Right hindlimb (tissue), 1 donor: ENCODE data around the gene PROM1.

Experiments
- DNase-seq: peaks from one replicate; pipeline ENCODE4 v3.0.0-alpha.2; 2018

PROM1 gene

DNA sequence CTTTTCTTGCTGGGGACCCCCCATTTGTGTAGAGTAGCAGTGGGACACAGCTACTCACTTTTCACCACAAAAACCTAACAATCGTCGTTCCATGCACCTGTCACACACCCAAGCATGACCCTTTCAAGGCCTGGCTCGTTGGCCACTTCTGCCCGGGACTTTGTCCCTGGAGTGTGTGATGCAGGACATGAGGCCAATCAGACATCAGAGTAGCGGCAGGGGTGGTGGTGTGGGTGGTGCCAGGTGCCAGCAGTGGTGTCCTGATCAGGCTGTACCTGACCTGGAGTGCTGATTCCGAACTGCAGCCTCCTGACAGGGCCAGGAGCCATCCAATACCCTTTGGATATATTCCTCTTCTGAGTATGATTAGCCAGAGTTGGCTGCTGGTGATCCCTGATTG lies 23.1 kb upstream of the PROM1 start:
- no peak for DNase-seq

DNA sequence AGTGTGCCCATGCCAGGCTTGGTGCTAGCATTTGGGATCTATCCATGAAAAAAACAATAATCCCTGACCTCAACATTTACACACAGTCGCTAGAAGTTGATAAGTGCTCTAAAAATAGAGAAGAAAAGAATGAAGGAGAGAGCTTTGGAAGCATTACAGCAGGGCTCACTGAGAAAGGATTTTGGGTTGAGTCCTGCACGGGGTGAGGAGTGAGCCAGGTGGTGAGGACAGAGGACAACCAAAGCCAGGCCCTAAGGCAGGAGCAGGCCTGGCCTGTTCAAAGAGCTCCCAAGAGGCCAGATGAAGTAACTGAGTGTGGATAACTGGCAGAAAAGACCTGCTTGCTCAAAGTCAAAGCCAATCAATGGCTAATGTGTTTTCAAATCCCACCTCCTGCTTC lies 20.7 kb upstream of the PROM1 start:
- no peak for DNase-seq

DNA sequence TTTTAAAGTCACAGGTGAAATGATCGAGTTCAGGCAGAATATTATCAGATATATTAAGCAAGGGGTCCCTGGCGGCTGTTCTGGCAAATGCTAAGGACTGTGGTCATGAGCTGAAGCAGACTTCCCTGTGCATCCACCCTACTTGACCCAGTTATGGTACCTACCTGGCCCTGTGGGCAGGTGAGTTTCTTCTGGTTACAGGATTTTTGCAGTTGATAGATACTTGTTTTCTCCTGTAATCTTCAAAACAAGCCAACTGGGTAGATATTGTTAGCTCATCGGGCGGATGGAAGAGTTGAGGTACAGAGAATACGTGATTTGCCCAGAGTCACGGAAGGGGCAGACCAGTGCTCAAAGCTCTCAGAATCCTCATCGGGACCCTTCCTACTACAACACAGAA lies 18.5 kb upstream of the PROM1 start:
- no peak for DNase-seq

DNA sequence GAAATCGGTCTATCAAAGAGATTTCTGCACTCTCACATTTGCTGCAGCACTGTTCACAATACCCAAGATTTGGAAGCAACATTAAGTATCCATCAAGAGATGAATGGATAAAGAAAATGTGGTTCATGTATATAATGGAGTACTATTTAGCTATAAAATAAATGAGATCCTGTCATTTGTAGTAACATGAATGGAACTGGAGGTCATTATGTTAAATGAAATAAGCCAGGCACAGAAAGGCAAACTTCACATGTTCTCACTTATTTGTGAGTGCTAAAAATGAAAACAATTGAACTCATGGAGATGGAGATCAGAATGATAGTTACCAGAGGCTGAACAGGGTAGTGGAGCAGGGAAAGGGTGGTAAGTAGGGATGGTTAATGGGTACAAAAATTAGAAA lies 17.0 kb upstream of the PROM1 start:
- no peak for DNase-seq

DNA sequence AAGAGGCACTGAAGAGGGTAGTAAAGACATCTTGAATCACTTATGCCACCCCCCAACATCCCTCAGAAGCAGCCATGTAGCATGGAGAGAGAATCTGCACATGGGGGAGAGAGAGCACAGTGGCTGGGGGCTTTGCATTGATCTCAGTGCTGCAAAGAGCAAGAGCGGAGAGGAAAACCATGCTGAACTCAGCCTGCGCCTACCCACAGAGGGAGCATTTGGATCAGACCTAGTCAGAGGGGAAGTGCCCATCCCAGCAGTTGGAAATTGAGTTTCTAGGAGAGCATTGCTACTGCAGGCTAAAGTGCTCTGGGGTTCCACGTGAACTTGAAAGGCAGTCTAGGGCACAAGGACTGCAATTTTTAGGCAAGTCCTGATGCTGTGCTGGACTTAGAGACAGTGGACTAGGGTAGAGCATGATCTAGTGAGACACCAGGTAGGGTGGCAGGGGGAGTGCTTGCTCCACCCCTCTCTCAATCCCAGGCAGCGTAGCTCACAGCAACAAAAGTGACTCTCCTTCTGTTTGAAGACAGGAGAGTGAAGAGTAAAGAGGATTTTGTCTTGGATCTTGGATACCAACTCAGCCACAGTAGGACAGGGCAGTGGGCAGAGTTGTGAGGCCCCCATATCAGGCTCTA lies 9.0 kb upstream of the PROM1 start:
- DNase-seq = no peak

DNA sequence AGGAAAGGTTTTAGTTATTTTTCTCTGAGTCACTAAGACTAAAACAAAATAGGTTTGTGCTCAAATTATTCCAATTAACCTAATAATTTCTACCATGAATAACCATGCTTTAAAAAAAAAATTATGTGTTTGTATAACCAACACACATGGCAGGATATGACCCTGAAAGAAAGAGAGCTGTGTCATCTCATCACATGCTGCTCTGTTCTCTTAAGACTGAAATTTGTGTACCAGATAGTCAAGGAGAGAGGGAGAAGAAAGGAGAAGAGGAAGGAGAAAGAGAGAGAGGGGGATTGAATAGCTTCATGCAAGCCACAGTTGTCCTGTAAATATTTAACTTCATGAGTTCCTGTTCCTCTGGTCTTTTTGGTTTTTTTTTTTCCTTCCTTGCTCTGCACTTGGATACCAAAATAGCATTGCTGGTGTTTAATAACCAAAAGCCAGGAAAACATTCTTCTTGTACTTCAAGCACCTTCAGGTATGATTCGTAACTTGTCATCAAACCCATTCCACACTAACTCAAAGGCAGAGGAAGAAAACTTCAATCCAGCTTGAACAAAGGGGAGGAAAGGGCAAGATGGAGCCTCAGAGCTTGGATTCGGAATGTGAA lies 6.4 kb upstream of the PROM1 start:
- DNase-seq = no peak

DNA sequence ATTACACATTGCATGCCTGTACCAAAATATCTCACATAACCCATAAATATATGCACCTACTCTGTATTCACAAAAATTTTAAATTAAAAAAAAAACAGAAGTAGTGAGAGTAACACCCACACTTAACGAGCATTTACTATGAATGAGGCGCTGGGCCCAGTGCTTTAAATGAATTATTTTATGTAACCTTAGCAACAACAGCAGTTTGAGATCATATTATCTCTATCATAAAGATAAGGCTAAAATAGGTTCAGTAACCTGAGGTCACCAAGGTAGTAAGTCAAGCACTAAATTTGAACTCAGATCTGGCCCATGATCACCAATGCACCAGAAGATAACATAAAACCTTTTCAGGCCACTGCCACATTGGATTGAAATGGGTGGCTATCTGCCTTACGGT lies 5.3 kb upstream of the PROM1 start:
- DNase-seq = no peak

DNA sequence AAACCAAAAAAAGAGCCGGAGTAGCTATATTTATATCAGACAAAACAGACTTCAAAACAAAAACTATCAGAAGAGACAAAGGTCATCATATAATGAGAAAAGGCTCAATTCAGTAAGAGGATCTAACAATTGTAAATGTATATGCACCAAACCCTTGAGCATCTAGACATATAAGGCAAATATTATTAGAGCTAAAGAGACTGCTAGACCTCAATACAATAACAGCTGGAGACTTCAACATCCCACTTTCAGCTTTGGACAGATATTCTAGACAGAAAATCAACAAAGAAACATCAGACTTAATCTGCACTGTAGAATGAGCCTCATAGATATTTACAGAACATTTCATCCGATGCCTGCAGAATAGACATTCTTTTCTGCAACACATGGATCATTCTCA lies 4.8 kb upstream of the PROM1 start:
- DNase-seq = no peak

DNA sequence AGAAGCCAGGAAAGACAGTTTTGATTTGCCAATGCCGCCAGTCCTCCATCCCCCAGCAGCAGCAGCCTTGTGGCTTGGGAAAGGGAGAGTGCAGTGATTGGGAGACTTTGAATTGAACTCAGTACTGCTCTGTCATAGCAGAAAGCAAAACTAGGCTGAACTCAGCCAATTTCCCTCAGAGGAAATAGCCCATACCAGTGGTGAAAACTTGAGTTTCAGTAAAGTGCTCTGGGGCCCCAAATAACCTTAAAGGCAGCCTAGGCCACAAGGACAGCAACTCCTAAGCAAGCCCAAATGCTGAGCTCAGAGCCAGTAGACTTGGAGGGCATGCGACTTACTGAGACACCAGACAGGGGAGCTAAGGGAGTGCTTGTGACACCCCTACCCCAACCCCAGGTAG lies 2.0 kb upstream of the PROM1 start:
- DNase-seq = no peak

DNA sequence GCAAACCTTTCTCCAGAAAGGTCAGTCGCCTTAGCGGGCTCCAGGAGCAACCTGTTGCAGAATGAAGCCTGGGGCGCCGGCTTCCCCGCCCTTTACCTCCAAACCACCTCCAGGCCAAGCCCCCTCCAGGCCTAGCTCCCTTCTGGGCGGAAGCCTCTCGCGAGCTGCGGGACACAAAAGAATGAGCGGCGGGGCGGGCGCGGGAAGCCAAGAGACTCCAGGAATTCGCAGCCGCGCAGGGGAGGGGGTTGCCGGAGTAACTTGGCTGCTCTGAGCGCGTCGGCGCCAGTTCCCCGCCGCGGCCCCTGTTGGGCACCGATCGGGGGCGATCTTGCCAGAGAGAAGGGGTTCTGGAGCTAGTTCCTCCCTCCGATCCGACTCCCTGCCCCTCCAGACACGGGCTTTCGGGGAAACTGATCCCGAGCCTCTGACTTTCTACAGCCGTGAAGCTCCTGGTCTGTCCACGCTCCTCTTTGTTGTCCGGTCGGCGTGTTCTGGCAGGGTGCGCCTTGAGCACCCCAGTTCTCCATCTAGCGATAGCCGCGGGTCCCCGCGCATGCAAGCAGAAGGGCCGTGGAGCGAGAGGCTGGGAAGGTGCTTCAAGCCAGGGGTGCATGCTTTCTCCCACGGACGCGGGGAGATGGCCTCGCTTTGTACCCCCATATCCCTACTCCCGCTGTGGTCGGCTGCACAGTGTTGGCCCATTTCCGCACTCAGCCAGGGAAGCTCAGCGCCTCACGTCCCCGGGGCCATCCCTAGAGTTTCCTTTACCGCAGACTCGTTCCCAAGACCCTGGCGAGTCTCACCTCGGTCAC lies 1.2 kb downstream of the PROM1 start:
- peak; percentile 82 for DNase-seq

DNA sequence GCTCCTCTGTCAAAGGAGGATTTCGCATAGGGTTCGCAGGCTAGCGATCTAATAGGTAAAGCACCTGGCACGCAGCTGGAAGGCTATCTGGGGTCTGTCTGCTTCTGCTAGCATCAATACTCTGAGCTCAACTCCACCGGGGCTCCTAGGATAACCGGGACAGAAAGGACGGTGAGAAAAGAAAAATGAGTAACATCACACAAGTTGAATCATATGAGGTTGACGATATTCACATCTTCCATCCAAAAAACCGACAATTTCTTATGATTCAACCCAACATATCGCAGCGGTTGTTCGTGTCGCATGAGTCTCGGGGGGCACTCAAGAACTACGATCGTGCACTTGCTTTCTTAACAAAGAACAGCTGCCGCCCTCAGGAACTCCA lies 1.8 kb downstream of the PROM1 start:
- no peak for DNase-seq

DNA sequence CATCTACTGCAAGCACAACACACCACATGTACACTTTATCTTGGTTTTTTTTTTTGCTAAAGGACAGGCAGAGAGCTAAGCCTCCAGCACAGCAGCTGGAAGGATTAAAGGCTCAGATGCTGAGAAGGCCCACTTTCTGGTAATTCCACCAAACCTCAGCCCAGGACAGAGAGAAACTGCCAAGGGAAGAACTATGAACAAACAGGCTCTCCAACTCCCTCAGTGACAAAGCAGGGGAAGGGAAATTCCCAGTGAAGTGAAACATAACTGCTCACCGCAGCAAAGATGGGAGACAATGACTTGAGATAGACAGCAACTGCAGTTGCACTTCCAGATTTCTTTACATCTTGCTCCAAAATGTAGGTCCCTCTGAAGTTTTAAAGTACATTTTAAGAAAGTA lies 4.8 kb downstream of the PROM1 start:
- DNase-seq = peak; percentile 41

DNA sequence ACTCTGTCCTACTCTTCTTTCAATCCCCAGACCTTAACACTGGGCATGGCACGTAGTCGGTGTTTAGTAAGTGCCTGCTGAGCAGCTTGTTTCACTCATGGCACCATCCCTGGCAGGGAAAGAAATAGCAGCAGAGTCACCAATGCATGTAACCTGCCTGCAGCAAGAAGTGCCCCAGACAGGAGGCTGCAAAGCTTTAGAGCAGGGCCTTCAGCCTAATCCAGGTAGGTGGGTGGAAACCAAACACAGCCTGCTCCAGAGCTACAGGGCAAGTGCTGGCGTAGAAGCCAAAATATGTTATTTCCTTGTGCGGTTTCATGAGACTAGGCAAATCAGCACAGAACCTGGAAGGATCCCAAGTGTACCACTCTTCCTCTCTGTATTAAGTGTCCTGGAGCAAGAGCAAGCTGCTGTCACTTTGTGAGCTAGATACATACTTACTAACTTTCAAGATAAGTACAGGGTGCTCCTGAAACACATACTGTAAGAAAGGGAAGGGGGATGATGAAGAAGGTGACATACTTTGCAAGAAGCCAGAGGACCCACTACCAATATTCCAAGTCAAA lies 5.5 kb downstream of the PROM1 start:
- no peak for DNase-seq

DNA sequence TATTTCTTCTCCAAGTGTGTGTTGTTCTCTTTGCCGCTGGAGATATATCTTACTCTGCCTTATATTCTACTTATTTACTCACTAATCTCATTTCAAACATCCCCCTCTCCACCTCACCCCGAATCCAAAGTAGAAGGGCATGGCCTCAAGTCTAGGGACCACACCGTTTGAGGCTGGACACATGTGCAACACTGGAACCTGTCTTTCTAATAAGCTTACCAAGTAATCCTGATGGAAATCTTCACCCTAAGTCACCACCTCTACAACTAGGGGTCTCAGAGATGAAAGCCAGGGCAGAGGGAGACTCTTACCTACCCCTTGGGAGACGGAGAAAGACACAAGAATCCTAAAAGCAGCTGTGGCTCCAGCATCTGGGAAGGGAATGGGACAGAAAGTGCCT lies 6.0 kb downstream of the PROM1 start:
- DNase-seq = no peak

DNA sequence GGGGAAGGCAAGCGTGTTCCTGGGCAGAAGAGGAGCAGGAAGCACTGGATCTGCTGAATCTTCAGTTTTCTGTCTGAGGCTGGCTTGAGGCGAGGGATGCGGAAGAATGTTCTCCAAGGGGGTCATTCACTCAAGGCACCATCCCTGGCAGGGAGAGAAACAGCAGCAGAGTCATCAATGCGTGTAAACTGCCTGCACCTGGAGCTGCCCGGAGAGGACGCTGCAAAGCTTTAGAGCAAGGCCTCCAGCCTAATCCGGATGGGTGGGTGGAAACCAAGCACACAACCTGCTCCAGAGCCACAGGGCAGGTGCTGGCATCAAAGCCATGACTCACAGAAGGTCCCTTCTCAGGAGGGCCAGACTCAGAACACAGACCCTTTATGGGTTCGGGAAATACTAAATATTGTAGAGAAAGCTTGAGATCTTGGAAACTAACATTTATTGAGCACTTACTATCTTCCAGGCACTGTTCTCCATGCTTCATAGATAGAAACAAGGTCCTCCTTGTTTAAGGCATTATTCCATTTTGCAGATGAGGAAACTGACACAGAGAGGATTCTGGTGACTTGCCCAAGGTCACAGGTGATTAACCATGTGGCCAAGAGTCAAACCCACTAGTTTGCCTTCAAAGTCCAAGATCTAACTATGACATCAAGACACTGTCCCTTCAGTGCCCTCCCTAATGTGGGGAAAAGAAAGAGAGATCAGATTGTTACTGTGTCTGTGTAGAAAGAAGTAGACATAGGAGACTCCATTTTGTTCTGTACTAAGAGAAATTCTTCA lies 7.7 kb downstream of the PROM1 start:
- DNase-seq = no peak

DNA sequence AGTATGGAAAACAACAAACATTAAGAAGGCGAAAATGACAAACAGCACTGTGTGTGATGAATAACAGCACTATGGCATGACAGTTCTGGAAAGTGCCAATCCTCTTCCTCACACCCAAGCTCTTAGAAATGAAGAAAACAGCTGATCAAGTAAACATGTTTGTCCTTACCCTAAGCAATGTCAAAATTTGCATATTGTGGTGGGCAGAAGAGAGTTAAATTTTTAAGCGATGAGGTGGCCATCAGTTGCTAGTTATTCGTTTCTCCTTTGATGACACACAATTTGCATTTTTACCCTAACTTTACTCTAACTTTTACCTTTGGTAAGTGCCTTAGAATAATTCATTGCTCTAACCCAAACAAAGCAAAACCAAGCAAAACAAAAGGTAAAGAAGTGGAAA lies 8.8 kb downstream of the PROM1 start:
- no peak for DNase-seq

DNA sequence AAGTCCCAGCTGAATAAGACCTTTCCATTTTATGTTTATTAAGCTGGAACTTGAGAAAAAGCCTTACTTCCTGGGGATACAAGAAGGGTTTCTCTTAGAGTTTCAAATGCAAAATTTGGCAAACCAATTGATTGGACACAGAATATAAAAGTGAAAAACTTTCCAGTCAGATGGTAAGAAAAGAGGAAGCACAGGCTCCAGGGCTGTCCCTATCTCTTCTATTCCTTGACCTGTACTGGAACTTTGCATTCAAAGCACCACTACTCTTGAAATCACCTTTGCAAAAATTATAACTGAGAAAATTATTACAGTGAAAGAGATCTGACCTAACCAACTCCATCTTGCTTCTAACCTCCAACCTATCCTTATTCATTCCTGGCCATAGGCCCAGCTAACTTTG lies 11.7 kb downstream of the PROM1 start:
- DNase-seq = no peak

DNA sequence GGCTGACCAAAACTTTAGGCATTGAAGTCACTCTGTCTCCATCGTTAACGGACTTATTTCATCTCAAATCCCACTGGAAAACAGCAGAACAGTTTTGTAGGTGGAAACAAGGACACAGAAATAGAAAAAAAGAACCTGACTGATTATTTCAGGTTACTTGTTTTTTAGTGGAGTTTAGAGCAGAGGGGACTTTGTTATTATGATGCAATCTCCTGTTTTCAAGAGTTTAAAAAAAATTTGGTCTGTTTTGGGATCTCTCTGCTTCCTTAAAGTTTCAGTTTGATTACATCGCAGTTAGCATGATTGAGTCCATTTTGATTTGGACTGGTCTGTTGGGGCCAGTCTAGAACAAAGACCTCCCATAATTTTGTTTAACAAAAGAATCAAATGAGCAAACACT lies 13.6 kb downstream of the PROM1 start:
- DNase-seq = no peak

DNA sequence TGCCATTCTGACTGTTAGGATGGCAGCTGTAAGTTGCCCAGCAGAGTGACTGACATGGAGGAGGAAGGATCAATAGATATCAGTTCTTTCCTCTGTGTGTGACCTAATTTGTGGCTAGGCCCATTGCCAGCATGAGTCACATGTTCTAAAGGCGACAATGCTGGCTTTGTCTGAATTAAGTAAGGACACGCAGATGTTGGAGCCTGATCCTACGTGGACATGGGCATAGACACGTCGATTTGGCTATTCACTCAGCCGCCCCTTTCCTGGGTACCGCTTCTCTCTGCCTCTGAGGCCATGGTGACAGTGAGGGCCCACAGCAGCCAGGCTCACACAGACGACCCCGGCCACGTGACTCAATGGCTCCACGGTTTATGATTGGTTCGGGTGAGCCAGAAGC lies 16.3 kb downstream of the PROM1 start:
- DNase-seq = no peak

DNA sequence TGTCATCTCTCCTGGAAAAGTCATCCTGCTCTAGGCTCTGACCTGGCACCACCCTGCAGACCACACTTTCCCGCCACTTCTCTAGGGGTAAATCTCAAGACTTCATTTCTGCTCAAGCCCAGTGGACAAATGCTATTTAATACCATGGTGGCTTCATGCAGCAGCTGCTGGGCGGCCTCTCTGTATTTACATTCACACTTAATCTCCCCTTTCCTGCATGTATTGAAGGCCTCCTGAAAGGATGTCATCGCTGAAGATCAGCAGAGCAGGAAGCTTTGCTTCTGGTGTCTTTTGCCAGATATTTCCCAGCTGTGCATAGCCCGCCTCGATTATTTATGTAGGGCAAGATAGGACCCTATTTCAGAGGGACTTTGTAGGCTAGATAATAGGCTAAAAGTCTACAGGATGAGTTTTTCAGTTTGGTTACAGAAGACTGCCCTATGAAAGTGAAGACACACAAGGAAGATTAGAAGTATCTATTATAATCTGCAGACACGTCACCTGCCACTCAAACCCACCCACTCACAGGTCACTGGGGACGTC lies 17.2 kb downstream of the PROM1 start:
- no peak for DNase-seq

DNA sequence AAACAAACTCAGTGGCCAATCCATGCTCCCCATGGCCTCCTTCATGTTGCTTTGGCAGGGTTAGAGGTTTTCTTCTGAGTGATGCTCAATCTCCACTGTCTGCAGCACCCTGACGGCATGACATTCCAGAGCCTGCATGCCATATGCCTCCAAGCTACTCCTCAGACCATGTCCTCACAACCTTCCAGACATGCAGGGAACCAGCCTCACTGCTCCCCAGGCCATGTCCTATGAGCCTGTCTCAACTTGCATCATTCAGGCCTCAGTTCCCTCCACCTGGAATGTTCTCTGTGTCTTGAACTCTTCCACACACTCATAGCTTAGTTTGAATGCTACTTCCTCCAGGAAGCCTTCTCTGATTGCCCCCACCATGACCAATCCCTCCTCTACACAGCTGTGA lies 18.8 kb downstream of the PROM1 start:
- no peak for DNase-seq

DNA sequence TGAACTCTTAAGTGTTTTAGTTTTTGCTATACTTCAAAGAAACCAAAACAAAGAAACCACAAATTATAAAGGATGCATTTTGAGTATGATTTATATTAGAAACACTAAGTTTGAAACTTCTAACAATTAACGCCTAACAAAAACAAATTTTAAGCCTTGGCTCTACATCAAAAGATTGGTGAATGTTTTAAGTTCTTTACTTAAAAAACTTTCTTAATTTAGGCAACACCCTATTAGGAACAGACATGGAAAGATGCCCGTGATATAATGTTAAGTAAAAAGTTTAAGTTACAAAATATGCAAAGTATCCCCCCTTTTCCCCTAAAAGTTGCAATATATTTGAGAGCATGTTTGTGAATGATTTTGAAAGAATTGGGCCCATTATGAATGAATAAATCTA lies 21.2 kb downstream of the PROM1 start:
- no peak for DNase-seq
